ENCODE data around the gene HNRNPR. TPM values are rescaled to one million over a fixed set of nuclear protein-coding genes. Genes with fewer than 3 reads are reported as not detected.
A peak's percentile ranks its signal among the peaks of the same experiment; 100 is the strongest.

HNRNPR gene
- total and polyA plus RNA-seq, 9 of the 15 experiments (the other 6 are each of a cell fraction or from before 2014, with no cell fraction given) = 80.9 to 372 (median 301) TPM

GRCh38 chr1:23389837-23390321 is 45.8 kb upstream of the HNRNPR start (continued):
- TF ChIP-seq TCF15 (CRISPR knock-in tag; IDR thresholded peaks at IDR 0.05) = no peak
- no peak for TF ChIP-seq ZZZ3 (IDR thresholded peaks at IDR 0.05)
- TF ChIP-seq MYC (IDR thresholded peaks at IDR 0.05; ENCODE audit: low read depth, low read length) = no peak
- no peak for TF ChIP-seq MYC (CRISPR knock-in tag; IDR thresholded peaks at IDR 0.05; ENCODE audit: borderline replicate concordance, low read depth)
- no peak for TF ChIP-seq EZH2 (IDR thresholded peaks at IDR 0.05; ENCODE audit: borderline replicate concordance, low read depth, low read length)
- no peak for TF ChIP-seq CUX1 (CRISPR knock-in tag; IDR thresholded peaks at IDR 0.05)
- TF ChIP-seq CEBPG (CRISPR knock-in tag; IDR thresholded peaks at IDR 0.05) = peak; percentile 90
- peak in 1 of 2 experiments; percentile 66; a peak in 1 of 4 replicates for TF ChIP-seq CEBPG (tag; conservative IDR thresholded peaks at IDR 0.05 in 1 of 2, IDR thresholded peaks at IDR 0.05 in 1 of 2)
- TF ChIP-seq NR2C1 (IDR thresholded peaks at IDR 0.05) = no peak
- 0 out of 2 replicates have a peak, but pooled peaks have one; percentile 36 for TF ChIP-seq NR2C1 (tag; IDR thresholded peaks at IDR 0.05)
- peak; percentile 26; the same call in 1 of the 2 replicates for TF ChIP-seq ZNF644 (tag; IDR thresholded peaks at IDR 0.05; ENCODE audit: low read depth)
- no peak for TF ChIP-seq RBM22 (IDR thresholded peaks at IDR 0.05; ENCODE audit: low read depth, low read length, poor library complexity, severe bottlenecking)
- TF ChIP-seq, protein P1, sequence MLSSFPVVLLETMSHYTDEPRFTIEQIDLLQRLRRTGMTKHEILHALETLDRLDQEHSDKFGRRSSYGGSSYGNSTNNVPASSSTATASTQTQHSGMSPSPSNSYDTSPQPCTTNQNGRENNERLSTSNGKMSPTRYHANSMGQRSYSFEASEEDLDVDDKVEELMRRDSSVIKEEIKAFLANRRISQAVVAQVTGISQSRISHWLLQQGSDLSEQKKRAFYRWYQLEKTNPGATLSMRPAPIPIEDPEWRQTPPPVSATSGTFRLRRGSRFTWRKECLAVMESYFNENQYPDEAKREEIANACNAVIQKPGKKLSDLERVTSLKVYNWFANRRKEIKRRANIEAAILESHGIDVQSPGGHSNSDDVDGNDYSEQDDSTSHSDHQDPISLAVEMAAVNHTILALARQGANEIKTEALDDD (IDR thresholded peaks at IDR 0.05) = peak; percentile 83
- TF ChIP-seq POLR2H (tag; IDR thresholded peaks at IDR 0.05; ENCODE audit: low read depth) = peak; percentile 86
- no peak for TF ChIP-seq FOXA3 (CRISPR knock-in tag; conservative IDR thresholded peaks at IDR 0.05 in 1 of 2, IDR thresholded peaks at IDR 0.05 in 1 of 2)
- TF ChIP-seq COPS2 (conservative IDR thresholded peaks at IDR 0.05) = no peak
- TF ChIP-seq, protein P2, sequence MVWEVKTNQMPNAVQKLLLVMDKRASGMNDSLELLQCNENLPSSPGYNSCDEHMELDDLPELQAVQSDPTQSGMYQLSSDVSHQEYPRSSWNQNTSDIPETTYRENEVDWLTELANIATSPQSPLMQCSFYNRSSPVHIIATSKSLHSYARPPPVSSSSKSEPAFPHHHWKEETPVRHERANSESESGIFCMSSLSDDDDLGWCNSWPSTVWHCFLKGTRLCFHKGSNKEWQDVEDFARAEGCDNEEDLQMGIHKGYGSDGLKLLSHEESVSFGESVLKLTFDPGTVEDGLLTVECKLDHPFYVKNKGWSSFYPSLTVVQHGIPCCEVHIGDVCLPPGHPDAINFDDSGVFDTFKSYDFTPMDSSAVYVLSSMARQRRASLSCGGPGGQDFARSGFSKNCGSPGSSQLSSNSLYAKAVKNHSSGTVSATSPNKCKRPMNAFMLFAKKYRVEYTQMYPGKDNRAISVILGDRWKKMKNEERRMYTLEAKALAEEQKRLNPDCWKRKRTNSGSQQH (CRISPR knock-in tag; IDR thresholded peaks at IDR 0.05) = peak; percentile 48; the same call in 1 of the 2 replicates
- no peak for TF ChIP-seq ZBTB7A (IDR thresholded peaks at IDR 0.05; ENCODE audit: borderline replicate concordance, control insufficient read depth, low read depth, low read length)
- 0 out of 2 replicates have a peak, but pooled peaks have one; percentile 3 for TF ChIP-seq USF1 (CRISPR knock-in tag; IDR thresholded peaks at IDR 0.05)
- peak; percentile 67 for TF ChIP-seq L3MBTL2 (IDR thresholded peaks at IDR 0.05)

Data from K562 (cell line).